ENCODE data around the gene CPN2.

CPN2 gene

GRCh38 chr3:194310060-194310835 is 40.9 kb downstream of the CPN2 start:
- no peak for DNase-seq

- no peak for DNase-seq
Observed at GRCh38 chr3:194308601-194309449, 42.3 kb downstream of the CPN2 start.

GRCh38 chr3:194307849-194308248 is 43.3 kb downstream of the CPN2 start:
- no peak for DNase-seq

GRCh38 chr3:194306771-194307640 is 44.1 kb downstream of the CPN2 start:
- no peak for DNase-seq

- DNase-seq: peak; percentile 22
Observed at GRCh38 chr3:194306109-194306686, 44.9 kb downstream of the CPN2 start.

- no peak for DNase-seq
Observed at GRCh38 chr3:194305356-194306108, 45.6 kb downstream of the CPN2 start.

- no peak for DNase-seq
Observed at GRCh38 chr3:194304186-194304917, 46.8 kb downstream of the CPN2 start.

- no peak for DNase-seq
Observed at GRCh38 chr3:194303749-194304148, 47.4 kb downstream of the CPN2 start.

GRCh38 chr3:194301730-194302129 is 49.4 kb downstream of the CPN2 start:
- no peak for DNase-seq

- no peak for DNase-seq
Observed at GRCh38 chr3:194300936-194301335, 50.2 kb downstream of the CPN2 start.

- no peak for DNase-seq
Observed at GRCh38 chr3:194300382-194300758, 50.8 kb downstream of the CPN2 start.

GRCh38 chr3:194298331-194299227 is 52.5 kb downstream of the CPN2 start:
- DNase-seq: no peak

GRCh38 chr3:194296454-194297263 is 54.5 kb downstream of the CPN2 start:
- no peak for DNase-seq

GRCh38 chr3:194294895-194295214 is 56.3 kb downstream of the CPN2 start:
- DNase-seq: no peak

GRCh38 chr3:194294199-194294894 is 56.8 kb downstream of the CPN2 start:
- DNase-seq: no peak

- no peak for DNase-seq
Observed at GRCh38 chr3:194293546-194294198, 57.5 kb downstream of the CPN2 start.

- DNase-seq: no peak
Observed at GRCh38 chr3:194292331-194292730, 58.8 kb downstream of the CPN2 start.

Data from stimulated activated CD4-positive, alpha-beta T cell treated with anti-CD3 and anti-CD28 coated beads, Interleukin-4, amount 100 ng/mL, for 1 hour (primary cell).